H1 (cell line): ENCODE measurements around the gene AP5Z1. TPM values are rescaled to one million over a fixed set of nuclear protein-coding genes. Genes with fewer than 3 reads are reported as not detected.

Source experiments
- CTBP2 ChIP-seq: IDR thresholded peaks from 2 replicates; pipeline ENCODE4 v1.7.0; 2011; ENCODE audit warnings: borderline replicate concordance, mild to moderate bottlenecking, moderate library complexity, mixed read lengths, low read length; ENCODE audit not compliant: insufficient read depth, insufficient read length
- CTCF ChIP-seq, 3 experiments: IDR thresholded peaks; 1 replicate in 2 of 3; 2 replicates in 1 of 3; pipeline versions ENCODE4 v1.5.1 to v1.6.1; 2011; ENCODE audit warnings: low read length in 3 of 3, mild to moderate bottlenecking in 3 of 3, inconsistent platforms in 2 of 3, low read depth in 1 of 3, moderate library complexity in 1 of 3; ENCODE audit not compliant: insufficient read depth in 1 of 3; ENCODE audit errors: control extremely low read depth in 1 of 3
- EGR1 ChIP-seq: IDR thresholded peaks from 2 replicates; pipeline ENCODE4 v1.6.1; 2011; ENCODE audit warnings: low read depth, low read length, borderline replicate concordance
- TCF12 ChIP-seq: IDR thresholded peaks from 2 replicates; pipeline ENCODE4 v1.6.1; 2011; ENCODE audit warnings: low read depth, mild to moderate bottlenecking, low read length
- polyA plus RNA-seq, 7 experiments: library from polyadenylated mRNA; depleted of rRNA in 3 of 7; stranded (reverse) in 5 of 7; unstranded in 2 of 7; fragments of >200 nt in 5 of 7; fragments of 200-250 nt in 2 of 7; gene quantifications; 1 replicate in 5 of 7; 2 replicates in 1 of 7; 4 replicates in 1 of 7; pipeline versions ENCODE4 v1.2.1 to v1.2.3, GENCODE V29; 2011 to 2013; ENCODE audit warnings: missing spikeins in 2 of 7, mixed read lengths in 2 of 7
- total RNA-seq: library from RNA; stranded (reverse); fragmentation: NEBNext Ultra II Directional; extraction: Animal tissue kit (Norgen Biotek cat#: 25700); gene quantifications from 2 replicates; pipeline ENCODE4 v1.2.1, GENCODE V29; 2021

The AP5Z1 gene
- total and polyA plus RNA-seq, 2 of the 8 experiments (the other 6 are each of a cell fraction or from before 2014, with no cell fraction given): 24.0 to 24.7 TPM

- TF ChIP-seq EGR1 (no peak), CTCF (IDR thresholded peaks at IDR 0.05; ENCODE audit: control extremely low read depth in 1 of 3, insufficient read depth in 1 of 3, low read depth in 1 of 3, low read length in 3 of 3) (no peak), TCF12 (no peak), CTBP2 (no peak)
These were observed 32.6 kb downstream of the AP5Z1 start (continued) for GRCh38 chr7:4808026-4808425.
